BE2C (cell line): ENCODE data around the gene SIRPA.

Experiments
- DNase-seq: peaks from one replicate; pipeline ENCODE4 v3.0.0-alpha.2; 2020
- H3K27me3 ChIP-seq: fragments of 250-450 bp; sonication (Bioruptor Pico); 2 replicates; pipeline ENCODE4 v1.5.1; 2020; ENCODE audit warnings: mild to moderate bottlenecking
- H3K36me3 ChIP-seq: fragments of 250-450 bp; sonication (Bioruptor Pico); 2 replicates; pipeline ENCODE4 v1.5.1; 2020; ENCODE audit warnings: mild to moderate bottlenecking
- H3K4me1 ChIP-seq: fragments of 250-450 bp; sonication (Bioruptor Pico); 2 replicates; pipeline ENCODE4 v1.5.1; 2020
- H3K4me3 ChIP-seq: 2 replicates; pipeline ENCODE4 v1.5.1; 2011; ENCODE audit warnings: low read depth, low read length
- H3K9me3 ChIP-seq: fragments of 250-450 bp; sonication (Bioruptor Pico); 2 replicates; pipeline ENCODE4 v1.5.1; 2020
- TF ChIP-seq, protein P1 (sequence below): IDR thresholded peaks from 2 replicates; pipeline ENCODE4 v1.5.1; 2012; ENCODE audit warnings: mild to moderate bottlenecking, low read depth, low read length

The SIRPA gene

DNA sequence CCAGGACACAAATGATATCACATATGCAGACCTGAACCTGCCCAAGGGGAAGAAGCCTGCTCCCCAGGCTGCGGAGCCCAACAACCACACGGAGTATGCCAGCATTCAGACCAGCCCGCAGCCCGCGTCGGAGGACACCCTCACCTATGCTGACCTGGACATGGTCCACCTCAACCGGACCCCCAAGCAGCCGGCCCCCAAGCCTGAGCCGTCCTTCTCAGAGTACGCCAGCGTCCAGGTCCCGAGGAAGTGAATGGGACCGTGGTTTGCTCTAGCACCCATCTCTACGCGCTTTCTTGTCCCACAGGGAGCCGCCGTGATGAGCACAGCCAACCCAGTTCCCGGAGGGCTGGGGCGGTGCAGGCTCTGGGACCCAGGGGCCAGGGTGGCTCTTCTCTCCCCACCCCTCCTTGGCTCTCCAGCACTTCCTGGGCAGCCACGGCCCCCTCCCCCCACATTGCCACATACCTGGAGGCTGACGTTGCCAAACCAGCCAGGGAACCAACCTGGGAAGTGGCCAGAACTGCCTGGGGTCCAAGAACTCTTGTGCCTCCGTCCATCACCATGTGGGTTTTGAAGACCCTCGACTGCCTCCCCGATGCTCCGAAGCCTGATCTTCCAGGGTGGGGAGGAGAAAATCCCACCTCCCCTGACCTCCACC is 42.2 kb downstream of the SIRPA start:
- TF ChIP-seq, protein P1, sequence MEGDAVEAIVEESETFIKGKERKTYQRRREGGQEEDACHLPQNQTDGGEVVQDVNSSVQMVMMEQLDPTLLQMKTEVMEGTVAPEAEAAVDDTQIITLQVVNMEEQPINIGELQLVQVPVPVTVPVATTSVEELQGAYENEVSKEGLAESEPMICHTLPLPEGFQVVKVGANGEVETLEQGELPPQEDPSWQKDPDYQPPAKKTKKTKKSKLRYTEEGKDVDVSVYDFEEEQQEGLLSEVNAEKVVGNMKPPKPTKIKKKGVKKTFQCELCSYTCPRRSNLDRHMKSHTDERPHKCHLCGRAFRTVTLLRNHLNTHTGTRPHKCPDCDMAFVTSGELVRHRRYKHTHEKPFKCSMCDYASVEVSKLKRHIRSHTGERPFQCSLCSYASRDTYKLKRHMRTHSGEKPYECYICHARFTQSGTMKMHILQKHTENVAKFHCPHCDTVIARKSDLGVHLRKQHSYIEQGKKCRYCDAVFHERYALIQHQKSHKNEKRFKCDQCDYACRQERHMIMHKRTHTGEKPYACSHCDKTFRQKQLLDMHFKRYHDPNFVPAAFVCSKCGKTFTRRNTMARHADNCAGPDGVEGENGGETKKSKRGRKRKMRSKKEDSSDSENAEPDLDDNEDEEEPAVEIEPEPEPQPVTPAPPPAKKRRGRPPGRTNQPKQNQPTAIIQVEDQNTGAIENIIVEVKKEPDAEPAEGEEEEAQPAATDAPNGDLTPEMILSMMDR, result no peak
- no peaks in the 10 kb centered on the region for H3K9me3 ChIP-seq
- no peaks in the 10 kb centered on the region for H3K36me3 ChIP-seq
- no peaks in the 10 kb centered on the region for H3K27me3 ChIP-seq
- DNase-seq, result no peak
- no peaks in the 10 kb centered on the region; the same call in 1 of the 2 replicates for H3K4me1 ChIP-seq
- H3K4me3 ChIP-seq, result no peak overlapping the region

DNA sequence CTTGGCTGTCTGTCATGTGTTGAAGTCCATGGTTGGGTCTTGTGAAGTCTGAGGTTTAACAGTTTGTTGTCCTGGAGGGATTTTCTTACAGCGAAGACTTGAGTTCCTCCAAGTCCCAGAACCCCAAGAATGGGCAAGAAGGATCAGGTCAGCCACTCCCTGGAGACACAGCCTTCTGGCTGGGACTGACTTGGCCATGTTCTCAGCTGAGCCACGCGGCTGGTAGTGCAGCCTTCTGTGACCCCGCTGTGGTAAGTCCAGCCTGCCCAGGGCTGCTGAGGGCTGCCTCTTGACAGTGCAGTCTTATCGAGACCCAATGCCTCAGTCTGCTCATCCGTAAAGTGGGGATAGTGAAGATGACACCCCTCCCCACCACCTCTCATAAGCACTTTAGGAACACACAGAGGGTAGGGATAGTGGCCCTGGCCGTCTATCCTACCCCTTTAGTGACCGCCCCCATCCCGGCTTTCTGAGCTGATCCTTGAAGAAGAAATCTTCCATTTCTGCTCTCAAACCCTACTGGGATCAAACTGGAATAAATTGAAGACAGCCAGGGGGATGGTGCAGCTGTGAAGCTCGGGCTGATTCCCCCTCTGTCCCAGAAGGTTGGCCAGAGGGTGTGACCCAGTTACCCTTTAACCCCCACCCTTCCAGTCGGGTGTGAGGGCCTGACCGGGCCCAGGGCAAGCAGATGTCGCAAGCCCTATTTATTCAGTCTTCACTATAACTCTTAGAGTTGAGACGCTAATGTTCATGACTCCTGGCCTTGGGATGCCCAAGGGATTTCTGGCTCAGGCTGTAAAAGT is 43.5 kb downstream of the SIRPA start:
- Histone ChIP-seq H3K9me3 (no peaks in the 10 kb centered on the region), H3K4me1 (no peaks in the 10 kb centered on the region; the same call in 1 of the 2 replicates), H3K36me3 (no peaks in the 10 kb centered on the region), H3K27me3 (no peaks in the 10 kb centered on the region), H3K4me3 (no peak overlapping the region)
- TF ChIP-seq, protein P1, result no peak
- no peak for DNase-seq

DNA sequence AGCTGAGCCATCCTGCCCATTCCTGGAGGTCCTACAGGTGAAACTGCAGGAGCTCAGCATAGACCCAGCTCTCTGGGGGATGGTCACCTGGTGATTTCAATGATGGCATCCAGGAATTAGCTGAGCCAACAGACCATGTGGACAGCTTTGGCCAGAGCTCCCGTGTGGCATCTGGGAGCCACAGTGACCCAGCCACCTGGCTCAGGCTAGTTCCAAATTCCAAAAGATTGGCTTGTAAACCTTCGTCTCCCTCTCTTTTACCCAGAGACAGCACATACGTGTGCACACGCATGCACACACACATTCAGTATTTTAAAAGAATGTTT is 44.0 kb downstream of the SIRPA start:
- TF ChIP-seq, protein P1, result no peak
- H3K36me3 ChIP-seq, result no peaks in the 10 kb centered on the region
- no peak overlapping the region for H3K4me3 ChIP-seq
- no peaks in the 10 kb centered on the region for H3K9me3 ChIP-seq
- no peaks in the 10 kb centered on the region; the same call in 1 of the 2 replicates for H3K4me1 ChIP-seq
- no peak for DNase-seq
- H3K27me3 ChIP-seq, result no peaks in the 10 kb centered on the region

DNA sequence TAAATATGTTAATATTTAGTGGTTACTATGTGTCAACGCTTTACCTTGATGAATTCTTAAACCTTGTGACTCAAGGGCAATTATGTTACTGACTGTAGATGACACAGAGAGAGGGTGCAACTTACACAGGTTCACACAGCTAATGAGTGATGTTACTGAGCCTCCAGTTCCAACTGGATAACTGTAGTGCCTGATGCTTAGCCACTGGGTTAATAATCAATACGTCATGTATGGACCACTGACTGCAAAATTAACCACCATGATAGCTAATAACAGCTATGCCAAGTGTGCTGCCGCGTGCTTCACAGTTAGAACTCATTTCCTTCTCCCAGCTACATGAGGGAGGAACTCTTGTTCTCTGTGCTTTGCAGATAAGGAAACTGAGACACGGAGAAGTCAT is 45.4 kb downstream of the SIRPA start:
- H3K27me3 ChIP-seq, result no peaks in the 10 kb centered on the region
- no peak for DNase-seq
- no peak overlapping the region for H3K4me3 ChIP-seq
- no peaks in the 10 kb centered on the region for H3K36me3 ChIP-seq
- TF ChIP-seq, protein P1, result no peak
- no peaks in the 10 kb centered on the region for H3K9me3 ChIP-seq
- no peaks in the 10 kb centered on the region for H3K4me1 ChIP-seq

DNA sequence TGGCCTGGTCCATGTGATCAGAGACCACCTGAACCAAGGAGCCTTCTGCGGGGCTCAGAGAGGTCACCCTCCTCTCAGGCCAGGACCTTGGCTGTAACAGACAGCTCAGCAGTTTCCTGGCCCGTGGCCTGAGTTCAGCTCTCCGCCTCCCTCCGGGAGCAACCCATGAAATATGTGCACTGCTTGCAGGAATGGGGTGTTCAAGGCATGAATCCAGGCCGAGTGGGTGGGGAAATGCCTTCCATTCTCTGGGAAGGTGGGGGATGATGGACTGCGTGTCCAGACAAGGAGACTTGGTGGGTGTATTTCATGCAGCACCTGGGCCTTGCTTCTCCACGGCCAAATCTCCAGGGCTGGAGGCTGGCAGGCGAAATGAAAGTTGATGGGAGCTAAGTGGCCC is 46.0 kb downstream of the SIRPA start:
- TF ChIP-seq, protein P1, result no peak
- Histone ChIP-seq H3K36me3 (no peaks in the 10 kb centered on the region), H3K4me3 (no peak overlapping the region), H3K9me3 (no peaks in the 10 kb centered on the region), H3K27me3 (no peaks in the 10 kb centered on the region), H3K4me1 (no peaks in the 10 kb centered on the region)
- no peak for DNase-seq

DNA sequence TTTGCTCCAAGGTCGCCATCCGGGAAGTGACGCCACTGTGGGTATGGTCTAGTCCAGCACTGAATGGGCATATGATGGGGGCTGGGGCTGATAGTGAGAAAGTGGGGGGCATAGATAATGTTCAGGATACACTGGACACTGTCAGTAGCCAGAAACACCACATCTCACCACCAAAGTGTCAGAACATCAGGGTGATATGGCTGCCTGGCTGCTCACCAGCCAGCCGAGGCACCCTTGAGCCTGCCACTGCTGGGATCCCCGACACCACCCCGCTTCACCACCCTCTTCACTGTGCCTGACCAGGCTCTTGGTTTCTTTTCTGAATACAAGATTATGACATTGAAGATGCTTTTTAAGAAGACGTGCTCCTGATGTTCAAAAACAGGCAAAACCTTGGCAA is 46.9 kb downstream of the SIRPA start:
- Histone ChIP-seq H3K9me3 (no peaks in the 10 kb centered on the region), H3K4me3 (no peak overlapping the region), H3K27me3 (no peaks in the 10 kb centered on the region), H3K36me3 (no peaks in the 10 kb centered on the region), H3K4me1 (no peaks in the 10 kb centered on the region)
- no peak for DNase-seq
- TF ChIP-seq, protein P1, result no peak
